ENCODE data around the gene OR51Q1.

OR51Q1 gene

GRCh38 chr11:5421811-5422210 is at the start of gene OR51Q1:
OR51Q1 (plus strand) TSS chr11:5422111; CDS start chr11:5422201, 90 bp downstream.
- DNase-seq (ENCODE audit: low read depth in 3 of 3) = no peak

GRCh38 chr11:5380740-5381342 is 41.1 kb upstream of the OR51Q1 start:
- no peak for DNase-seq (ENCODE audit: low read depth in 3 of 3)

GRCh38 chr11:5383576-5383975 is 38.3 kb upstream of the OR51Q1 start, which contains the start of gene OR51M1:
OR51M1 (plus strand) TSS chr11:5383812; CDS start chr11:5389399, 5,587 bp downstream.
- no peak for DNase-seq (ENCODE audit: low read depth in 3 of 3)

- DNase-seq (ENCODE audit: low read depth in 3 of 3) = no peak
Measured at GRCh38 chr11:5384335-5384734, 37.6 kb upstream of the OR51Q1 start.

GRCh38 chr11:5390210-5390609 is 31.7 kb upstream of the OR51Q1 start:
- DNase-seq (ENCODE audit: low read depth in 3 of 3) = no peak

GRCh38 chr11:5394091-5394490 is 27.8 kb upstream of the OR51Q1 start:
- DNase-seq (ENCODE audit: low read depth in 3 of 3) = no peak

GRCh38 chr11:5398936-5399335 is 23.0 kb upstream of the OR51Q1 start:
- no peak for DNase-seq (ENCODE audit: low read depth in 3 of 3)

GRCh38 chr11:5405173-5405572 is 16.7 kb upstream of the OR51Q1 start:
- no peak for DNase-seq (ENCODE audit: low read depth in 3 of 3)

GRCh38 chr11:5420993-5421392 is 918 bp upstream of the OR51Q1 start:
- no peak for DNase-seq (ENCODE audit: low read depth in 3 of 3)

GRCh38 chr11:5423131-5423530 is 1.2 kb downstream of the OR51Q1 start:
- no peak for DNase-seq (ENCODE audit: low read depth in 3 of 3)

GRCh38 chr11:5441414-5441813 is 19.5 kb downstream of the OR51Q1 start, which contains the start of gene OR51I1:
OR51I1 (minus strand) TSS chr11:5441514; CDS start chr11:5441514, 0 bp downstream.
- DNase-seq (ENCODE audit: low read depth in 3 of 3) = no peak

- DNase-seq (ENCODE audit: low read depth in 3 of 3) = no peak
Measured at GRCh38 chr11:5443835-5444393, 22.0 kb downstream of the OR51Q1 start.

- no peak for DNase-seq (ENCODE audit: low read depth in 3 of 3)
Measured at GRCh38 chr11:5449023-5449422, 27.1 kb downstream of the OR51Q1 start, which contains the start of gene OR51I2. OR51I2 (plus strand) TSS chr11:5449323; CDS start chr11:5453489, 4,166 bp downstream.

- no peak for DNase-seq (ENCODE audit: low read depth in 3 of 3)
Measured at GRCh38 chr11:5449432-5449831, 27.5 kb downstream of the OR51Q1 start.

GRCh38 chr11:5460983-5461621 is 39.2 kb downstream of the OR51Q1 start:
- DNase-seq (ENCODE audit: low read depth in 3 of 3) = no peak

GRCh38 chr11:5467527-5467926 is 45.6 kb downstream of the OR51Q1 start:
- DNase-seq (ENCODE audit: low read depth in 3 of 3) = no peak
